GM12873 (cell line): ENCODE results near the gene TPM1.

ENCODE experiments used
- CTCF ChIP-seq: IDR thresholded peaks from 2 replicates; pipeline ENCODE4 v1.5.1; 2012; ENCODE audit warnings: low read depth, mild to moderate bottlenecking, moderate library complexity, low read length, control low read depth; ENCODE audit not compliant: insufficient read depth; ENCODE audit errors: missing control alignments

The TPM1 gene

GRCh38 chr15:63041974-63042876, at the start of gene TPM1:
Gene TPM1, plus strand, starts transcription at chr15:63042747. Its CDS starts 83 bp downstream, at chr15:63042830.
- no peak for TF ChIP-seq CTCF

GRCh38 chr15:62993066-62993465, 49.5 kb upstream of the TPM1 start:
- no peak for TF ChIP-seq CTCF

- TF ChIP-seq CTCF, result no peak
Observed at GRCh38 chr15:62994439-62994838, 48.1 kb upstream of the TPM1 start.

GRCh38 chr15:62994975-62995681, 47.4 kb upstream of the TPM1 start:
- TF ChIP-seq CTCF, result no peak

GRCh38 chr15:62997441-62997840, 45.1 kb upstream of the TPM1 start:
- TF ChIP-seq CTCF, result no peak

- no peak for TF ChIP-seq CTCF
Observed at GRCh38 chr15:62998262-62998890, 44.2 kb upstream of the TPM1 start.

- TF ChIP-seq CTCF, result no peak
Observed at GRCh38 chr15:62999178-62999577, 43.4 kb upstream of the TPM1 start.
